HCT116 (cell line): Measurements from ENCODE around the gene RIF1. TPM values are rescaled to one million over a fixed set of nuclear protein-coding genes. Genes with fewer than 3 reads are reported as not detected.

Experiments used
- ATAC-seq: fragments of 200-7000 bp; cut with Tn5 transposase; 2 replicates; pipeline ENCODE4 v1.9.1; 2020; ENCODE audit warnings: mild to moderate bottlenecking, moderate library complexity
- BruUV-seq: library from RNA; stranded (reverse); fragments of 400-500 nt; replicated peaks from 2 replicates; lab custom pipeline; 2021; lab: Mats Ljungman, UMichigan
- CTCF ChIA-PET: fragments of 300-600 bp; sonication (Branson Sonifier 250); formaldehyde crosslinking; loops from one replicate; lab custom pipeline; 2021; ENCODE audit warnings: antibody characterized with exemption; lab: Charles Lee
- POLR2A ChIA-PET: fragments of 300-600, 350-600 bp; sonication (Branson Sonifier 250); formaldehyde crosslinking; loops from one replicate; lab custom pipeline; 2021; ENCODE audit warnings: antibody characterized with exemption; lab: Charles Lee
- RAD21 ChIA-PET, 2 experiments: fragments of 300-600 bp; sonication (Branson Sonifier 250); formaldehyde crosslinking; loops; one replicate each; lab custom pipeline; 2023; ENCODE audit warnings: low total read pairs in 2 of 2; ENCODE audit not compliant: uncharacterized antibody in 2 of 2, unreplicated experiment in 2 of 2, low non-redundant PET in 1 of 2; lab: Charles Lee
- DNase-seq: peaks from one replicate; pipeline ENCODE4 v3.0.0-alpha.2; 2010; ENCODE audit warnings: low read depth, low spot score
- H2AFZ ChIP-seq: fragments of 200-600 bp; shearing (Covaris generic), sonication (generic); 2 replicates; pipeline ENCODE4 v1.6.1; 2017; ENCODE audit warnings: low read depth, mixed run types, mixed read lengths, antibody characterized with exemption, low read length; ENCODE audit not compliant: poor library complexity, severe bottlenecking
- H3K27ac ChIP-seq: 2 replicates; pipeline ENCODE4 v1.5.1; 2012; ENCODE audit warnings: low read depth, low read length
- H3K27me3 ChIP-seq: fragments of 200-600 bp; sonication (generic); 2 replicates; pipeline ENCODE4 v1.6.1; 2016; ENCODE audit warnings: mixed run types, low read length, mixed read lengths; ENCODE audit not compliant: insufficient read depth
- H3K36me3 ChIP-seq, 2 experiments: fragments of 200-500 bp in 1 of 2; fragments of 200-600 bp in 1 of 2; sonication (Bioruptor generic) in 1 of 2; sonication (generic) in 1 of 2; 2 replicates each; pipeline versions ENCODE4 v1.5.1 to v1.6.1; 2014 to 2016; ENCODE audit warnings: low read length in 2 of 2, inconsistent platforms in 1 of 2, mixed read lengths in 1 of 2, mixed run types in 1 of 2; ENCODE audit not compliant: insufficient read depth in 2 of 2, control insufficient read depth in 1 of 2
- H3K4me1 ChIP-seq, 2 experiments: fragments of 200-600 bp in 1 of 2; sonication (generic) in 1 of 2; 2 replicates each; pipeline versions ENCODE4 v1.5.1 to v1.6.1; 2012 to 2017; ENCODE audit warnings: low read length in 2 of 2, inconsistent platforms in 1 of 2, mild to moderate bottlenecking in 1 of 2, mixed read lengths in 1 of 2, mixed run types in 1 of 2, moderate library complexity in 1 of 2; ENCODE audit not compliant: insufficient read depth in 2 of 2, control insufficient read depth in 1 of 2
- H3K4me2 ChIP-seq: fragments of 200-600 bp; sonication (generic); 2 replicates; pipeline ENCODE4 v1.6.1; 2017; ENCODE audit warnings: mixed run types, low read length, mixed read lengths
- H3K4me3 ChIP-seq, 2 experiments: fragments of 200-600 bp in 1 of 2; sonication (generic) in 1 of 2; replicated peaks in 1 of 2; 2 replicates each; pipeline ENCODE4 v1.5.1; 2011 to 2016; ENCODE audit warnings: low read length in 2 of 2, control low read depth in 1 of 2, low read depth in 1 of 2, mild to moderate bottlenecking in 1 of 2, mixed read lengths in 1 of 2, mixed run types in 1 of 2
- H3K79me2 ChIP-seq: fragments of 200-600 bp; sonication (generic); 2 replicates; pipeline ENCODE4 v1.6.1; 2017; ENCODE audit warnings: mild to moderate bottlenecking, mixed run types, low read length, moderate library complexity, mixed read lengths; ENCODE audit not compliant: insufficient read depth
- H3K9ac ChIP-seq: fragments of 200-600 bp; sonication (generic); 2 replicates; pipeline ENCODE4 v1.6.1; 2016; ENCODE audit warnings: low read length, mixed read lengths
- H3K9me2 ChIP-seq: fragments of 200-600 bp; sonication (generic), shearing (Covaris generic); 2 replicates; pipeline ENCODE4 v1.6.1; 2017; ENCODE audit warnings: mixed run types, mild to moderate bottlenecking, moderate library complexity; ENCODE audit not compliant: insufficient read depth
- H3K9me3 ChIP-seq, 2 experiments: fragments of 200-500 bp in 1 of 2; fragments of 200-600 bp in 1 of 2; sonication (Bioruptor generic) in 1 of 2; sonication (generic) in 1 of 2; 2 replicates each; pipeline ENCODE4 v1.6.1; 2014 to 2017; ENCODE audit warnings: low read length in 2 of 2, mixed read lengths in 2 of 2, inconsistent platforms in 1 of 2, low read depth in 1 of 2, mild to moderate bottlenecking in 1 of 2, mixed run types in 1 of 2, moderate library complexity in 1 of 2; ENCODE audit not compliant: control insufficient read depth in 1 of 2, insufficient read depth in 1 of 2
- H4K20me1 ChIP-seq: fragments of 200-600 bp; sonication (generic), shearing (Covaris generic); 2 replicates; pipeline ENCODE4 v1.6.1; 2017; ENCODE audit warnings: mixed run types, mild to moderate bottlenecking, moderate library complexity; ENCODE audit not compliant: insufficient read depth
- CEBPB ChIP-seq: IDR thresholded peaks from 2 replicates; pipeline ENCODE4 v1.6.1; 2012; ENCODE audit warnings: low read depth
- EGR1 ChIP-seq: IDR thresholded peaks from 2 replicates; pipeline ENCODE4 v1.6.1; 2012; ENCODE audit warnings: low read depth
- EZH2 ChIP-seq: fragments of 200-600 bp; sonication (generic); IDR thresholded peaks from 2 replicates; pipeline ENCODE4 v1.6.1; 2017; ENCODE audit warnings: antibody characterized with exemption, mixed run types
- FOSL1 ChIP-seq: IDR thresholded peaks from 2 replicates; pipeline ENCODE4 v1.6.1; 2012; ENCODE audit warnings: low read depth
- MAX ChIP-seq: IDR thresholded peaks from 2 replicates; pipeline ENCODE4 v1.6.1; 2012
- POLR2A ChIP-seq: IDR thresholded peaks from 2 replicates; pipeline ENCODE4 v1.7.0; 2011; ENCODE audit warnings: borderline replicate concordance; ENCODE audit not compliant: insufficient read depth, insufficient read length; ENCODE audit errors: extremely low read depth
- POLR2AphosphoS5 ChIP-seq: IDR thresholded peaks from 2 replicates; pipeline ENCODE4 v1.6.1; 2011; ENCODE audit warnings: mild to moderate bottlenecking, low read depth, low read length, moderate library complexity
- YY1 ChIP-seq: IDR thresholded peaks from 2 replicates; pipeline ENCODE4 v1.6.1; 2011; ENCODE audit warnings: low read length, low read depth, moderate library complexity, mild to moderate bottlenecking; ENCODE audit not compliant: insufficient replicate concordance; ENCODE audit errors: extremely low read depth
- ZBTB33 ChIP-seq: IDR thresholded peaks from 2 replicates; pipeline ENCODE4 v1.6.1; 2011; ENCODE audit warnings: mild to moderate bottlenecking, low read length, moderate library complexity; ENCODE audit not compliant: insufficient replicate concordance; ENCODE audit errors: extremely low read depth
- ZFX ChIP-seq: fragments of 450-650 bp; IDR thresholded peaks from 2 replicates; pipeline ENCODE4 v1.6.1; 2017
- ZNF274 ChIP-seq: fragments of 200-500 bp; sonication (Bioruptor generic); IDR thresholded peaks from 2 replicates; pipeline ENCODE4 v1.6.1; 2014; ENCODE audit warnings: mild to moderate bottlenecking, low read depth, low read length, inconsistent platforms
- intact Hi-C: fragments of 100-400 bp; cut with micrococcal nuclease; formaldehyde crosslinking; loops from 2 replicates; pipeline ENCODE4 v1.10.0; 2022
- total RNA-seq: library from RNA; stranded (reverse); gene quantifications from one replicate; pipeline ENCODE4 v1.2.1, GENCODE V29; 2021; ENCODE audit not compliant: unreplicated experiment

The RIF1 gene
- total RNA-seq, 1 experiment from 2014 or later = 48.0 TPM

- POLR2A ChIA-PET = no interaction called here
- H4K20me1 ChIP-seq = no peaks in the 10 kb centered on the region
- CTCF ChIA-PET = no interaction called here
- no peak overlapping the region for H3K4me2 ChIP-seq
- RAD21 ChIA-PET = no interaction called here
- H3K4me1 ChIP-seq = no peaks in the 10 kb centered on the region
- no peak overlapping the region for H3K9ac ChIP-seq
- H3K36me3 ChIP-seq = no peaks in the 10 kb centered on the region
- H2AFZ ChIP-seq = no peak overlapping the region
- no peak overlapping the region for H3K27ac ChIP-seq
- intact Hi-C loops = no loop called here
- BruUV-seq = no TSS peak
- H3K9me3 ChIP-seq = no peaks in the 10 kb centered on the region
- DNase-seq (no peak), ATAC-seq (no peak)
- no peaks in the 10 kb centered on the region for H3K9me2 ChIP-seq
- no peaks in the 10 kb centered on the region for H3K79me2 ChIP-seq
- H3K27me3 ChIP-seq = no peaks in the 10 kb centered on the region
- no peak overlapping the region for H3K4me3 ChIP-seq
- no peak for TF ChIP-seq YY1
- TF ChIP-seq EZH2 = no peak
- TF ChIP-seq ZNF274 = no peak
- no peak for TF ChIP-seq FOSL1
- no peak for TF ChIP-seq ZBTB33
- no peak for TF ChIP-seq POLR2AphosphoS5
- TF ChIP-seq POLR2A = no peak
- TF ChIP-seq EGR1 = no peak
Measured at GRCh38 chr2:151391436-151391835, 18.3 kb upstream of the RIF1 start.

- H3K79me2 ChIP-seq = no peaks in the 10 kb centered on the region
- TF ChIP-seq ZFX (no peak), CEBPB (no peak), MAX (no peak)
- CTCF ChIA-PET = no interaction called here
- H3K9ac ChIP-seq = no peak overlapping the region
- RAD21 ChIA-PET = no interaction called here
- ATAC-seq (no peak), DNase-seq (no peak)
- intact Hi-C loops = no loop called here
- no peaks in the 10 kb centered on the region for H3K27me3 ChIP-seq
- no peaks in the 10 kb centered on the region for H3K9me2 ChIP-seq
- H4K20me1 ChIP-seq = no peaks in the 10 kb centered on the region
- no peak overlapping the region for H2AFZ ChIP-seq
- POLR2A ChIA-PET = no interaction called here
- no peaks in the 10 kb centered on the region for H3K36me3 ChIP-seq
- no peak overlapping the region for H3K4me2 ChIP-seq
- no peak overlapping the region for H3K4me3 ChIP-seq
- no peaks in the 10 kb centered on the region for H3K4me1 ChIP-seq
- H3K9me3 ChIP-seq = no peaks in the 10 kb centered on the region
- H3K27ac ChIP-seq = no peak overlapping the region
- no TSS peak for BruUV-seq
Measured at GRCh38 chr2:151394509-151394908, 15.2 kb upstream of the RIF1 start.
